Peyer's patch (tissue), 4 donors: Measurements from ENCODE around the gene DNAJC5G. TPM values are rescaled to one million over a fixed set of nuclear protein-coding genes. Genes with fewer than 3 reads are reported as not detected.
A peak's percentile ranks its signal among the peaks of the same experiment; 100 is the strongest.

Source experiments
- DNase-seq, 3 donors: peaks; one replicate each; pipeline ENCODE4 v3.0.0-alpha.2; 2017 to 2019
- H3K27ac ChIP-seq, 4 donors: fragments of 200-600 bp; sonication (generic); one replicate each; pipeline ENCODE4 v1.5.1; 2016 to 2019
- H3K27me3 ChIP-seq, 2 donors: fragments of 200-600 bp; sonication (generic); one replicate each; pipeline ENCODE4 v1.5.1; 2019
- H3K36me3 ChIP-seq, 3 donors: fragments of 200-600 bp; sonication (generic); one replicate each; pipeline ENCODE4 v1.5.1; 2016 to 2019
- H3K4me1 ChIP-seq, 4 donors: fragments of 200-600 bp; sonication (generic); one replicate each; pipeline ENCODE4 v1.5.1; 2016 to 2019
- H3K4me3 ChIP-seq, 4 donors: fragments of 200-600 bp; sonication (generic); 1 replicate in 3 of 4; 2 replicates in 1 of 4; pipeline ENCODE4 v1.5.1; 2016 to 2019; ENCODE audit warnings: mild to moderate bottlenecking in 1 of 4
- H3K9me3 ChIP-seq, 4 donors: fragments of 200-600 bp; sonication (generic); one replicate each; pipeline ENCODE4 v1.5.1; 2016 to 2019; ENCODE audit warnings: mild to moderate bottlenecking in 1 of 4
- POLR2A ChIP-seq, 2 donors: fragments of 450-650 bp; IDR thresholded peaks; one replicate each; pipeline ENCODE4 v1.5.1; 2017; ENCODE audit warnings: antibody characterized with exemption in 2 of 2, mild to moderate bottlenecking in 2 of 2, moderate library complexity in 2 of 2
- total RNA-seq, 4 donors: library from RNA; depleted of rRNA; stranded (reverse); fragments of >200 nt; gene quantifications; one replicate each; pipeline ENCODE4 v1.1.0, GENCODE V29; 2016
- TF ChIP-seq, protein P1 (sequence below), 6 experiments: fragments of 450-650 bp in 4 of 6; fragments of 200-600 bp in 2 of 6; sonication (generic) in 1 of 6; IDR thresholded peaks; one replicate each; pipeline ENCODE4 v1.5.1; 2017 to 2019; ENCODE audit warnings: antibody characterized with exemption in 6 of 6, mild to moderate bottlenecking in 3 of 6, moderate library complexity in 1 of 6

The DNAJC5G gene
- total RNA-seq, 4 donors from 2014 or later: 4.3 TPM; not detected in 3

DNA sequence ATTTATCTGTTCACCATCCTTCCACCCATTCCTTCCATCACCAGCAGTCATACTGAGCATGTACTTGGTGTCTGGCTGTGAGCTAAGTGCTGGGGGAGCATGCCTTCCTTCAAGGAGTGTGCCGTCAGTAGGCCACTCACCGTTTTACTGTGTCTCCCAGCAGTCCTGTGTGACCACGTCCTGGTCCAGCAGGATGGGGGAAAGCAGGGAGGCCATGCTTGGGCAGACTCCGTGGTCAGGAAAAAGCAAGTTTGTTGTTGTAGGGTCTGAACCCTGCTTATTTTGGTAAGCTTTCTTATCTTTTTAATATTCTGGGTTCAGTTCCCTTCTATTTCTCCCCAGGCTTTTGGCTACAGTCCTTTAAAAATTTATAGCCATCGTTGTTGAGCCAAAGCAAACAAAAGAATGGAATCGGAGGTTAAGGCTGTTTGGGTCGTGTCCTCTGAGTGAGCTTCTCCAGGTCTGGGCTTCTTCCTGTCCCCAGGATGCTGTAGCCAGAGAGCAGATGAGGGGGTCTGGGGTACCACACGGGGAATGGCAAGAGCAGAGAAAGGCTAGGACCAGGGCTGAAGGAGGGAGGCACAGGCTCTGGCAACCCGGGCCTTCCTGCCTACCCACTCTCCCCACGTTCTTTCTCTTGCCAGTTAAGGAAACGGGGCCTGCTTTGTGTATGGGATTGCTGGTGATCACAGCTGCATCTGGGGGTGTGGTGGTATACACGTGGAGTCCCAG is 25.9 kb upstream of the DNAJC5G start:
- DNase-seq: peak in 1 of 3 donors; percentile 23
- no peak overlapping the region for H3K27ac ChIP-seq
- H3K4me3 ChIP-seq: no peak overlapping the region
- H3K9me3 ChIP-seq: no peaks in the 10 kb centered on the region
- peaks cover 0 to 1% (median 0%) of the 10 kb centered on the region in 3 donors for H3K36me3 ChIP-seq
- peaks cover 0 to 5% (median 0%) of the 10 kb centered on the region in 4 donors for H3K4me1 ChIP-seq
- TF ChIP-seq, protein P1, sequence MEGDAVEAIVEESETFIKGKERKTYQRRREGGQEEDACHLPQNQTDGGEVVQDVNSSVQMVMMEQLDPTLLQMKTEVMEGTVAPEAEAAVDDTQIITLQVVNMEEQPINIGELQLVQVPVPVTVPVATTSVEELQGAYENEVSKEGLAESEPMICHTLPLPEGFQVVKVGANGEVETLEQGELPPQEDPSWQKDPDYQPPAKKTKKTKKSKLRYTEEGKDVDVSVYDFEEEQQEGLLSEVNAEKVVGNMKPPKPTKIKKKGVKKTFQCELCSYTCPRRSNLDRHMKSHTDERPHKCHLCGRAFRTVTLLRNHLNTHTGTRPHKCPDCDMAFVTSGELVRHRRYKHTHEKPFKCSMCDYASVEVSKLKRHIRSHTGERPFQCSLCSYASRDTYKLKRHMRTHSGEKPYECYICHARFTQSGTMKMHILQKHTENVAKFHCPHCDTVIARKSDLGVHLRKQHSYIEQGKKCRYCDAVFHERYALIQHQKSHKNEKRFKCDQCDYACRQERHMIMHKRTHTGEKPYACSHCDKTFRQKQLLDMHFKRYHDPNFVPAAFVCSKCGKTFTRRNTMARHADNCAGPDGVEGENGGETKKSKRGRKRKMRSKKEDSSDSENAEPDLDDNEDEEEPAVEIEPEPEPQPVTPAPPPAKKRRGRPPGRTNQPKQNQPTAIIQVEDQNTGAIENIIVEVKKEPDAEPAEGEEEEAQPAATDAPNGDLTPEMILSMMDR (IDR thresholded peaks at IDR 0.05): no peak
- TF ChIP-seq POLR2A (IDR thresholded peaks at IDR 0.05): no peak
- H3K27me3 ChIP-seq: no peaks in the 10 kb centered on the region

GRCh38 chr2:27249891-27250651 is 25.2 kb upstream of the DNAJC5G start:
- Histone ChIP-seq H3K36me3 (no peaks in the 10 kb centered on the region), H3K4me3 (no peak overlapping the region), H3K27ac (no peak overlapping the region), H3K9me3 (no peaks in the 10 kb centered on the region), H3K27me3 (no peaks in the 10 kb centered on the region), H3K4me1 (peaks cover 0 to 5% (median 0%) of the 10 kb centered on the region in 4 donors)
- peak in 2 of 3 donors; percentile 65 to 66 for DNase-seq
- TF ChIP-seq, protein P1 (IDR thresholded peaks at IDR 0.05): peak in 5 of 6 experiments; percentile 16 to 59 (median 53)
- no peak for TF ChIP-seq POLR2A (IDR thresholded peaks at IDR 0.05)

GRCh38 chr2:27250652-27251379 is 24.4 kb upstream of the DNAJC5G start:
- Histone ChIP-seq H3K9me3 (no peaks in the 10 kb centered on the region), H3K4me1 (peaks cover 0 to 5% (median 0%) of the 10 kb centered on the region in 4 donors), H3K4me3 (no peak overlapping the region), H3K27ac (no peak overlapping the region), H3K36me3 (no peaks in the 10 kb centered on the region), H3K27me3 (no peaks in the 10 kb centered on the region)
- DNase-seq: peak in 1 of 3 donors; percentile 19
- TF ChIP-seq POLR2A (IDR thresholded peaks at IDR 0.05): no peak
- TF ChIP-seq, protein P1 (IDR thresholded peaks at IDR 0.05): no peak

GRCh38 chr2:27251766-27252165 is 23.5 kb upstream of the DNAJC5G start:
- peaks cover 0 to 5% (median 0%) of the 10 kb centered on the region in 4 donors for H3K4me1 ChIP-seq
- H3K27me3 ChIP-seq: no peaks in the 10 kb centered on the region
- DNase-seq: no peak
- H3K9me3 ChIP-seq: no peaks in the 10 kb centered on the region
- H3K27ac ChIP-seq: no peak overlapping the region
- no peaks in the 10 kb centered on the region for H3K36me3 ChIP-seq
- H3K4me3 ChIP-seq: no peak overlapping the region
- TF ChIP-seq, protein P1 (IDR thresholded peaks at IDR 0.05): no peak
- TF ChIP-seq POLR2A (IDR thresholded peaks at IDR 0.05): no peak

DNA sequence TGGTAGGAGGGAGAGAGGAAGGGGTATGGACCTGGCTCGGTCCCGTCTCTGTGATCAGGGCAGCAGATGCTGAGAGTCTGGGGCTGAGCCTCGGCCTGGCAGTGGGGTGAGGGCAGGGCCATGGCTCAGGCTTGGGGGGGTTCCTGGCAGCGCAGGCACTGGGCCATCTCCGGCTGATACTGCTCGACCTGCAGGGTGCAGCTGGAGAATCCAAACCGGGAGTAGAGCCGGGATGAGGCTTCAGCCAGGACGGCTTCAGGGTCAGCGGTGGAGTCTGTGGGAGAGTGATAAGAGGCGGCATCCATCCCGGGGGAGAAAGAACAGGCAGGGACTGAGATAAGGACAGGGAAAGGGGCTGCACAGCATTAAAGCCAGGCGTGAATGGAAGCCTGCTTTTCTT is 20.0 kb upstream of the DNAJC5G start:
- H3K36me3 ChIP-seq: no peaks in the 10 kb centered on the region
- no peak for DNase-seq
- H3K9me3 ChIP-seq: no peaks in the 10 kb centered on the region
- H3K27ac ChIP-seq: no peak overlapping the region
- no peaks in the 10 kb centered on the region for H3K27me3 ChIP-seq
- H3K4me1 ChIP-seq: peaks cover 0 to 3% (median 0%) of the 10 kb centered on the region in 4 donors
- no peak overlapping the region for H3K4me3 ChIP-seq
- TF ChIP-seq, protein P1 (IDR thresholded peaks at IDR 0.05): no peak
- no peak for TF ChIP-seq POLR2A (IDR thresholded peaks at IDR 0.05)
